ENCODE measurements around the gene LPCAT3.

DNA sequence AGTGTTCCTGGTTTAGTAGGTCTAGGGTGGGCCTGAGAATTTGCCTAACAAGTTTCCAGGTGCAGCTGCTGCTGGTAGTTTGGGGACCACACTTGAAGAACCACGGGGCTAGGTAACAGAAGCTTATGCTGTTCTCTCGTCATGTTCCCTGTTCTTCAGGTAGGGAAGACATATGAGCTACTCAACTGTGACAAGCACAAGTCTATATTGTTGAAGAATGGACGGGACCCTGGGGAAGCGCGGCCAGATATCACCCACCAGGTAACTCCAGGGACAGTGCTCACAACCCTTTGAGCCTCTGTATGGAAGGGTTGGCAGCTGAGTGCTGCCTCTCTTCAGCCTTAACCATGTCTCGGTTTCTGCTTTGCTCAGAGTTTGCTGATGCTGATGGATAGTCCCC lies 44.1 kb downstream of the LPCAT3 start:
- TF ChIP-seq, protein P1, sequence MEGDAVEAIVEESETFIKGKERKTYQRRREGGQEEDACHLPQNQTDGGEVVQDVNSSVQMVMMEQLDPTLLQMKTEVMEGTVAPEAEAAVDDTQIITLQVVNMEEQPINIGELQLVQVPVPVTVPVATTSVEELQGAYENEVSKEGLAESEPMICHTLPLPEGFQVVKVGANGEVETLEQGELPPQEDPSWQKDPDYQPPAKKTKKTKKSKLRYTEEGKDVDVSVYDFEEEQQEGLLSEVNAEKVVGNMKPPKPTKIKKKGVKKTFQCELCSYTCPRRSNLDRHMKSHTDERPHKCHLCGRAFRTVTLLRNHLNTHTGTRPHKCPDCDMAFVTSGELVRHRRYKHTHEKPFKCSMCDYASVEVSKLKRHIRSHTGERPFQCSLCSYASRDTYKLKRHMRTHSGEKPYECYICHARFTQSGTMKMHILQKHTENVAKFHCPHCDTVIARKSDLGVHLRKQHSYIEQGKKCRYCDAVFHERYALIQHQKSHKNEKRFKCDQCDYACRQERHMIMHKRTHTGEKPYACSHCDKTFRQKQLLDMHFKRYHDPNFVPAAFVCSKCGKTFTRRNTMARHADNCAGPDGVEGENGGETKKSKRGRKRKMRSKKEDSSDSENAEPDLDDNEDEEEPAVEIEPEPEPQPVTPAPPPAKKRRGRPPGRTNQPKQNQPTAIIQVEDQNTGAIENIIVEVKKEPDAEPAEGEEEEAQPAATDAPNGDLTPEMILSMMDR (conservative IDR thresholded peaks at IDR 0.05; ENCODE audit: low read depth, low read length) = no peak
- TF ChIP-seq, protein P2, sequence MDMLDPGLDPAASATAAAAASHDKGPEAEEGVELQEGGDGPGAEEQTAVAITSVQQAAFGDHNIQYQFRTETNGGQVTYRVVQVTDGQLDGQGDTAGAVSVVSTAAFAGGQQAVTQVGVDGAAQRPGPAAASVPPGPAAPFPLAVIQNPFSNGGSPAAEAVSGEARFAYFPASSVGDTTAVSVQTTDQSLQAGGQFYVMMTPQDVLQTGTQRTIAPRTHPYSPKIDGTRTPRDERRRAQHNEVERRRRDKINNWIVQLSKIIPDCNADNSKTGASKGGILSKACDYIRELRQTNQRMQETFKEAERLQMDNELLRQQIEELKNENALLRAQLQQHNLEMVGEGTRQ (IDR thresholded peaks at IDR 0.05; ENCODE audit: low read depth, low read length) = no peak
- TF ChIP-seq POLR2A (IDR thresholded peaks at IDR 0.05; ENCODE audit: low read depth, low read length) = no peak
- TF ChIP-seq CHD1 (IDR thresholded peaks at IDR 0.05; ENCODE audit: low read depth, low read length) = no peak
- TF ChIP-seq FOS (IDR thresholded peaks at IDR 0.05; ENCODE audit: low read depth, low read length) = no peak
- TF ChIP-seq SMC3 (IDR thresholded peaks at IDR 0.05; ENCODE audit: low read depth, low read length) = no peak
- TF ChIP-seq RCOR1 (IDR thresholded peaks at IDR 0.05; ENCODE audit: insufficient replicate concordance, low read length) = no peak
- TF ChIP-seq CEBPB (IDR thresholded peaks at IDR 0.05; ENCODE audit: low read depth, low read length) = no peak
- no peak for TF ChIP-seq MAFK (IDR thresholded peaks at IDR 0.05; ENCODE audit: low read depth, low read length)
- no peak for TF ChIP-seq RAD21 (IDR thresholded peaks at IDR 0.05; ENCODE audit: low read length)

Data from IMR-90 (cell line).